CD4-positive, alpha-beta memory T cell (primary cell): ENCODE measurements around the gene FBXO33. TPM values are rescaled to one million over a fixed set of nuclear protein-coding genes. Genes with fewer than 3 reads are reported as not detected.

Experiments used
- CTCF ChIA-PET: fragments of 350-600 bp; sonication (Branson Sonifier 250); formaldehyde crosslinking; loops from one replicate; lab custom pipeline; 2021; ENCODE audit warnings: inconsistent platforms; ENCODE audit not compliant: partially characterized antibody; lab: Charles Lee
- POLR2A ChIA-PET: fragments of 350-600 bp; sonication (Branson Sonifier 250); formaldehyde crosslinking; loops from one replicate; lab custom pipeline; 2021; ENCODE audit not compliant: partially characterized antibody; lab: Charles Lee
- DNase-seq, 5 donors: peaks; one replicate each; pipeline versions ENCODE4 v3.0.0 to v3.0.0-alpha.2; 2020 to 2022; ENCODE audit warnings: mixed read lengths in 1 of 5
- H3K27ac ChIP-seq: one replicate; pipeline ENCODE4 v1.7.0; 2013; ENCODE audit warnings: low read depth, low read length
- H3K27me3 ChIP-seq: 2 replicates; pipeline ENCODE4 v1.7.0; 2013; ENCODE audit warnings: mild to moderate bottlenecking, low read length, moderate library complexity; ENCODE audit not compliant: insufficient read depth
- H3K36me3 ChIP-seq: 2 replicates; pipeline ENCODE4 v1.7.0; 2013; ENCODE audit warnings: mild to moderate bottlenecking, low read length, moderate library complexity; ENCODE audit not compliant: insufficient read depth
- H3K4me1 ChIP-seq: 2 replicates; pipeline ENCODE4 v1.7.0; 2013; ENCODE audit warnings: mild to moderate bottlenecking, low read length, moderate library complexity; ENCODE audit not compliant: insufficient read depth
- H3K4me3 ChIP-seq, 2 donors: one replicate each; pipeline ENCODE4 v1.7.0; 2013; ENCODE audit warnings: low read length in 2 of 2, mild to moderate bottlenecking in 1 of 2
- H3K9me3 ChIP-seq, 2 donors: one replicate each; pipeline ENCODE4 v1.7.0; 2013; ENCODE audit warnings: low read length in 2 of 2, control low read depth in 1 of 2; ENCODE audit not compliant: control insufficient read depth in 1 of 2
- H3K27ac Mint-ChIP-seq, 7 donors: one replicate each; pipeline ENCODE4 v1.8.0; 2020 to 2021; ENCODE audit warnings: mixed read lengths in 7 of 7, mild to moderate bottlenecking in 6 of 7, inconsistent platforms in 3 of 7, moderate library complexity in 3 of 7
- H3K27me3 Mint-ChIP-seq, 2 donors: one replicate each; pipeline ENCODE4 v1.8.0; 2020 to 2021; ENCODE audit warnings: mixed read lengths in 2 of 2
- H3K36me3 Mint-ChIP-seq, 2 donors: one replicate each; pipeline ENCODE4 v1.8.0; 2020 to 2021; ENCODE audit warnings: mixed read lengths in 2 of 2, inconsistent platforms in 1 of 2, mild to moderate bottlenecking in 1 of 2
- H3K4me1 Mint-ChIP-seq, 4 donors: one replicate each; pipeline ENCODE4 v1.8.0; 2020 to 2021; ENCODE audit warnings: mixed read lengths in 4 of 4, mild to moderate bottlenecking in 1 of 4
- H3K4me3 Mint-ChIP-seq, 8 donors: one replicate each; pipeline ENCODE4 v1.8.0; 2020 to 2021; ENCODE audit warnings: mixed read lengths in 8 of 8, mild to moderate bottlenecking in 7 of 8, moderate library complexity in 6 of 8, inconsistent platforms in 3 of 8
- H3K9me3 Mint-ChIP-seq, 8 donors: one replicate each; pipeline ENCODE4 v1.8.0; 2020 to 2021; ENCODE audit warnings: mixed read lengths in 8 of 8, mild to moderate bottlenecking in 5 of 8, inconsistent platforms in 3 of 8, moderate library complexity in 1 of 8
- intact Hi-C: fragments of 100-400 bp; cut with micrococcal nuclease; formaldehyde crosslinking; loops from one replicate; pipeline ENCODE4 v1.15.1; 2023
- polyA plus RNA-seq, 2 donors: library from polyadenylated mRNA; unstranded; fragments of 300-500 nt; fragmentation: Illumina TruSeq; gene quantifications; one replicate each; pipeline ENCODE4 v1.2.3, GENCODE V29; 2021
- total RNA-seq, 2 experiments: library from RNA; stranded (reverse); gene quantifications; one replicate each; pipeline ENCODE4 v1.2.3, GENCODE V29; 2021

The FBXO33 gene
- total and polyA plus RNA-seq, 4 experiments from 2014 or later: 15.0 to 21.5 (median 18.7) TPM

DNA sequence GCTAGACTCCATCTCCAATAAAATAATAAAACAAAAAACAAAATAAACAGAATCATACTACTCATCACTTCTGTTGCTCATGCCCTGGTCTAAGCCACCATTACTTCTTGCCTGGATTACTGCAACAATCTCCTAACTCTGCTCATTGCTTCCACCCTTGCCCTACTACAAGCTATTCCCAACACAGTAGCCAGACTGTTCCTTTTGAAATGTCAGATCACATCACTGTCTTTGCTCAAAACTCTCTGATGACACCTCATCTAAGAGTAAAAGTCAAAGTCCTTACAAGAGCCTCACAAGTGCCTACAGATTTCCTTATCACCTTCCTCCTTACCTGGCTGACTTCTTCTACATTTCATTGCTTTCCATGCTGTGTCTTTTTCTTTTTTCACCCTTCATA lies 10.0 kb downstream of the FBXO33 start:
- CTCF ChIA-PET: no interaction called here
- H3K36me3 Mint-ChIP-seq: peaks cover 29 to 31% of the 10 kb centered on the region in 2 donors
- no peaks in the 10 kb centered on the region for H3K9me3 ChIP-seq
- no peaks in the 10 kb centered on the region for H3K27me3 ChIP-seq
- POLR2A ChIA-PET: interaction anchor here (1.7 kb wide), 1 partner anchor 9 kb away, joined by 11 read pairs; no protein-coding TSS in a partner anchor
- H3K4me3 ChIP-seq: no peak overlapping the region
- H3K27ac Mint-ChIP-seq: no peak overlapping the region
- no peaks in the 10 kb centered on the region for H3K36me3 ChIP-seq
- peaks cover 0 to 8% (median under 1%) of the 10 kb centered on the region in 8 donors for H3K9me3 Mint-ChIP-seq
- H3K27me3 Mint-ChIP-seq: no peaks in the 10 kb centered on the region
- peak overlapping the region in 3 of 8 donors; percentile 20 to 66 (median 35) for H3K4me3 Mint-ChIP-seq
- no peak for DNase-seq
- intact Hi-C loops: no loop called here
- H3K4me1 ChIP-seq: peaks cover 62% of the 10 kb centered on the region
- no peak overlapping the region for H3K27ac ChIP-seq
- peaks cover 46 to 80% (median 63%) of the 10 kb centered on the region in 4 donors for H3K4me1 Mint-ChIP-seq

- Histone ChIP-seq H3K9me3 (peaks cover 4 to 5% of the 10 kb centered on the region in 2 donors), H3K36me3 (no peaks in the 10 kb centered on the region), H3K4me1 (peaks cover 35% of the 10 kb centered on the region), H3K4me3 (no peak overlapping the region), H3K27ac (no peak overlapping the region), H3K27me3 (no peaks in the 10 kb centered on the region)
- Mint-ChIP-seq H3K4me1 (peaks cover 30 to 58% (median 46%) of the 10 kb centered on the region in 4 donors), H3K9me3 (peaks cover 0 to 25% (median 15%) of the 10 kb centered on the region in 8 donors), H3K4me3 (no peak overlapping the region), H3K27ac (no peak overlapping the region), H3K36me3 (peaks cover 41 to 51% of the 10 kb centered on the region in 2 donors), H3K27me3 (no peaks in the 10 kb centered on the region)
- intact Hi-C loops: no loop called here
- CTCF ChIA-PET: no interaction called here
- POLR2A ChIA-PET: no interaction called here
- no peak for DNase-seq
These were observed 13.0 kb downstream of the FBXO33 start for GRCh38 chr14:39419272-39419671.

DNA sequence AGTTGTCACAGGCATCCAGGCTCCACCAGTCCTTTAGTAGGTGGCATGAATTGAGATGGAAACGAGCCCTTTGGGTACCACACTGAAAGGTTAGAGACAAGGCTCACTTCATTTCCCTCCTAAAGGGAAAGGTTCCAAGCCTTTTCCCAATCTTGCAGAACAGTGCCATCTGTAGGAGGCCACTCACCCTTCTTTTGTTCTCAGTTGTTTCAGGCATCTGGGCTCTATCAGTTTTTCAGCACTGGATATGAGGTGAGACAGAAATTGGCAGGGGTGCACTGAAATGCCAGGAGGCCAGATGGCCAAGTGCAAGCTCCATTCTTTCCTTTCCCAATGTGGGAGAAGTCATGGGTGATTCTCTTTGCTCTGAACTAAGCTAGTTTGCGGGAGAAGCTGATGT lies 15.2 kb downstream of the FBXO33 start:
- no peaks in the 10 kb centered on the region for H3K27me3 ChIP-seq
- peaks cover 4 to 5% of the 10 kb centered on the region in 2 donors for H3K9me3 ChIP-seq
- H3K36me3 ChIP-seq: no peaks in the 10 kb centered on the region
- no peaks in the 10 kb centered on the region for H3K27me3 Mint-ChIP-seq
- no peak overlapping the region for H3K27ac ChIP-seq
- H3K4me3 ChIP-seq: no peak overlapping the region
- ChIA-PET CTCF (interaction anchor here (1.5 kb wide), 1 partner anchor 16 kb away, joined by 3 read pairs; no protein-coding TSS in a partner anchor), POLR2A (no interaction called here)
- peak overlapping the region in 2 of 7 donors; percentile 52 to 72 for H3K27ac Mint-ChIP-seq
- no peak for DNase-seq
- H3K36me3 Mint-ChIP-seq: peaks cover 48 to 63% of the 10 kb centered on the region in 2 donors
- peaks cover 0 to 26% (median 17%) of the 10 kb centered on the region in 8 donors for H3K9me3 Mint-ChIP-seq
- H3K4me1 ChIP-seq: peaks cover 14% of the 10 kb centered on the region
- no peak overlapping the region for H3K4me3 Mint-ChIP-seq
- intact Hi-C loops: no loop called here
- peaks cover 18 to 41% (median 35%) of the 10 kb centered on the region in 4 donors for H3K4me1 Mint-ChIP-seq

DNA sequence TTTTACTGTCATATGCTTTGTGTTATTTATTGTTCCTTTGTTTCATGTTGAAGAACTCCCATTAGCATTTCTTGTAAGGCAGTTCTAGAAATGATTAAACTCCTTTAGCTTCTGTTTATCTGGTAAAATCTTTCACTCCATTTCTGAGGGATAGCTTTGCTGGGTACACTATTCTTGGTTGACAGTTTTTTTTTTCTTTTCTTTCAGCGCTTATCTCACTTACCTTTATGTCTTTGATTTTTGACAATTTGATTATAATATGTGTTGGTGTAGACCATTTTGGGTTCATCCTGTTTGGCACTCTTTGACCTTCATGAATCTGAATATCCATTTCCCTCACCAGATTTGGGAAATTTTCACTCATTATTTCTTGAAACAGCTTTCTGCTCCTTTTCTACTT lies 16.2 kb downstream of the FBXO33 start:
- peaks cover 42 to 63% of the 10 kb centered on the region in 2 donors for H3K36me3 Mint-ChIP-seq
- intact Hi-C loops: no loop called here
- no peak overlapping the region for H3K27ac ChIP-seq
- H3K4me3 Mint-ChIP-seq: peak overlapping the region in 2 of 8 donors; percentile 32 to 58
- no peaks in the 10 kb centered on the region for H3K27me3 ChIP-seq
- H3K4me3 ChIP-seq: no peak overlapping the region
- H3K27ac Mint-ChIP-seq: peak overlapping the region in 1 of 7 donors; percentile 46
- peaks cover 5% of the 10 kb centered on the region for H3K4me1 ChIP-seq
- H3K27me3 Mint-ChIP-seq: no peaks in the 10 kb centered on the region
- H3K9me3 Mint-ChIP-seq: peaks cover 0 to 26% (median 17%) of the 10 kb centered on the region in 8 donors
- H3K4me1 Mint-ChIP-seq: peaks cover 15 to 31% (median 27%) of the 10 kb centered on the region in 4 donors
- CTCF ChIA-PET: interaction anchor here (1.5 kb wide), 1 partner anchor 15 kb away, joined by 3 read pairs; no protein-coding TSS in a partner anchor
- no peaks in the 10 kb centered on the region for H3K36me3 ChIP-seq
- H3K9me3 ChIP-seq: peaks cover 4 to 5% of the 10 kb centered on the region in 2 donors
- DNase-seq: no peak
- POLR2A ChIA-PET: interaction anchor here (1.0 to 4.0 kb wide), 2 partner anchors 16 to 23 kb away, joined by 4 to 17 read pairs; partner anchors contain the start of gene FBXO33

DNA sequence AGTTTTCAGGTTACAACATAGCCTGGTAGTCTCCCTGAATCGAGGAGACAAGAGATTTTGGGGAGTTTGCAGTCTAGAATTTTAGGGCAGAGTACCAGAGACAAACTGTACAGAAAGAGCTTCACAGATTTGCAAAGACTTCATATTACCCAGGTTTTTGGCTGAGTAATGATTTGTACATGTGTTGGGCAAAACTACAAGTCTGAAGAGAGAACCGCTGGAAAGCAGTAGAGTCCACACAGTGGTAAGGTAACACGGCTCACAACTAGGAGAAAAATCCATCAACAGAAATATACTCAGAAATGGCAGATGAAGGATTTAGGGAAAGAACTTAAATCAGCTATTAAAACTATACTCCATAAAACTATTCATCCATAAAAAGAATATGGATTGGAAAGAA lies 25.7 kb downstream of the FBXO33 start:
- H3K36me3 Mint-ChIP-seq: peaks cover 18 to 21% of the 10 kb centered on the region in 2 donors
- no peaks in the 10 kb centered on the region for H3K27me3 ChIP-seq
- no peaks in the 10 kb centered on the region for H3K27me3 Mint-ChIP-seq
- H3K4me3 Mint-ChIP-seq: no peak overlapping the region
- H3K36me3 ChIP-seq: no peaks in the 10 kb centered on the region
- no peak overlapping the region for H3K27ac ChIP-seq
- peak overlapping the region in 1 of 7 donors; percentile 43 for H3K27ac Mint-ChIP-seq
- CTCF ChIA-PET: no interaction called here
- POLR2A ChIA-PET: interaction anchor here (1.0 kb wide), 1 partner anchor 26 kb away, joined by 3 read pairs; the partner anchor contains the start of gene FBXO33
- H3K9me3 ChIP-seq: no peaks in the 10 kb centered on the region
- intact Hi-C loops: no loop called here
- H3K9me3 Mint-ChIP-seq: peaks cover 0 to 4% (median 0%) of the 10 kb centered on the region in 8 donors
- H3K4me1 Mint-ChIP-seq: peaks cover 24 to 54% (median 29%) of the 10 kb centered on the region in 4 donors
- DNase-seq: no peak
- no peaks in the 10 kb centered on the region for H3K4me1 ChIP-seq
- no peak overlapping the region for H3K4me3 ChIP-seq

DNA sequence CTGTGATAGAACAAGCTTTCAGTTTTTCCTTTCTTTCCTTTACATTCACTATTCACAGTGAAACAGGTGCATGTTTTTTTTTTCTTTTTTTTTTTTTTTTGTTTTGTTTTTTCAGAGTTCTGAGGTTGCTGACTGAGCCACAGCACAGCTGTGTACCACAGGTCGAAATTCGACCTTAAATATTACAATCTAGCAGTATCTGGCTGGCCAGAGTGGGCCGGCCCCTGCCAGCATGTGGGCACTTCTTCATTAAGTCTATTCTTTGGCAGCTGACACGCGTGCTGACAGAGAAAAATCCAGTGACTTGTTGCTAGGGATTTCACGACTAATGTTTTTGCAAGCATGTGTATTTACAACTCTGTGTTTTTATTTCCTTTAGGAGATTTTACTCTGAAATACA lies 33.9 kb downstream of the FBXO33 start:
- DNase-seq: no peak
- H3K4me3 ChIP-seq: no peak overlapping the region
- no peaks in the 10 kb centered on the region for H3K27me3 Mint-ChIP-seq
- no peak overlapping the region for H3K4me3 Mint-ChIP-seq
- ChIA-PET POLR2A (no interaction called here), CTCF (interaction anchor here (1.0 to 1.2 kb wide), 2 partner anchors 16 to 31 kb away, joined by 3 read pairs; no protein-coding TSS in a partner anchor)
- H3K9me3 Mint-ChIP-seq: no peaks in the 10 kb centered on the region
- peaks cover 26% of the 10 kb centered on the region for H3K36me3 ChIP-seq
- H3K36me3 Mint-ChIP-seq: peaks cover 44 to 49% of the 10 kb centered on the region in 2 donors
- H3K27ac Mint-ChIP-seq: no peak overlapping the region
- H3K4me1 Mint-ChIP-seq: peaks cover 0 to 10% (median 3%) of the 10 kb centered on the region in 4 donors
- intact Hi-C loops: no loop called here
- H3K9me3 ChIP-seq: no peaks in the 10 kb centered on the region
- no peaks in the 10 kb centered on the region for H3K4me1 ChIP-seq
- no peaks in the 10 kb centered on the region for H3K27me3 ChIP-seq
- H3K27ac ChIP-seq: no peak overlapping the region

DNA sequence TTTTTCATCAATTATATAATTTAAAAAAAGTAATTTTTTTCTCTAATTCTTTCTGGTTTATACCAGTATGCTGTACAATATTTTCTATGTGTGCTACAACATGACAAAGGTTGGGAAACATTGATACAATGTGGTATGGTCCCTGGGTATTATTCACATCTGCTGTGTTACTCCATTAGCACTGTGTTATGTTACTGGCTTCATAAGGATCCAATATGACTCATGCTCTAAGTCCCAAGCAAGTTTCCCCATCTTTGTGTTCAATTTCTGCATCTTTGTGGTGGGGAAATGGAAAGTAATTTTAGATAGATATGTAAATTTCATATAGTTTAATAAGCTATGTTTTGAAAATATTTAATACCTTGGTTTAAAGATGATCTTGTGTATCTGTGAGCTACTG lies 35.8 kb downstream of the FBXO33 start:
- H3K27ac ChIP-seq: no peak overlapping the region
- H3K27me3 ChIP-seq: no peaks in the 10 kb centered on the region
- ChIA-PET CTCF (no interaction called here), POLR2A (interaction anchor here (1.6 kb wide), 1 partner anchor 36 kb away, joined by 6 read pairs; the partner anchor contains the start of gene FBXO33)
- H3K9me3 ChIP-seq: no peaks in the 10 kb centered on the region
- H3K27me3 Mint-ChIP-seq: no peaks in the 10 kb centered on the region
- no peak overlapping the region for H3K4me3 Mint-ChIP-seq
- H3K4me1 Mint-ChIP-seq: peaks cover 0 to 3% (median 0%) of the 10 kb centered on the region in 4 donors
- H3K4me1 ChIP-seq: no peaks in the 10 kb centered on the region
- peaks cover 41 to 43% of the 10 kb centered on the region in 2 donors for H3K36me3 Mint-ChIP-seq
- no peaks in the 10 kb centered on the region for H3K9me3 Mint-ChIP-seq
- no peak for DNase-seq
- H3K4me3 ChIP-seq: no peak overlapping the region
- H3K36me3 ChIP-seq: peaks cover 29% of the 10 kb centered on the region
- peak overlapping the region in 2 of 7 donors; percentile 12 to 66 for H3K27ac Mint-ChIP-seq
- intact Hi-C loops: no loop called here
